ENCODE measurements around the gene LRRC10B. TPM values are rescaled to one million over a fixed set of nuclear protein-coding genes. Genes with fewer than 3 reads are reported as not detected.

The LRRC10B gene
- total RNA-seq, 4 donors from 2014 or later = 0.22 to 3.0 (median 0.66) TPM

DNA sequence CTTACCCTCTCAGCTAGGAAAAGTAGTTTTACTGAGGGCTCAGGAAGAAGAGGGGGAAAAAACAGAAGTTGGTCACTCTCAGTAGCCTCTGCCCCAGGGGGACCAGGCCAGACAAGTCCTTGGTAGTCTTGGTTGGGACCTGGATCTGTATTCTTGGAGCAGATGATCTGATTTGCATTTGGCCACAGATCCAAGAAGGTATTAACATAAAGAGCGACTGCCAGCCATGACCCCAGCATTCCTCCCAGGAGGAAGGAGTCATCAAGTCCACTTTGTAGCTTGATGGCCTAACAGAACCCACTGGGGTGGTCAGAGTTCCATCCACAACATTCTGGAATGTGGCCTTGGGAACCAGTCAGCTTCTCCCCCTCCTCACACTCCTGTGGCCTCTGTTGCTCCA is 6.0 kb upstream of the LRRC10B start:
- TF ChIP-seq POLR2A (IDR thresholded peaks at IDR 0.05) = no peak
- TF ChIP-seq, protein P1, sequence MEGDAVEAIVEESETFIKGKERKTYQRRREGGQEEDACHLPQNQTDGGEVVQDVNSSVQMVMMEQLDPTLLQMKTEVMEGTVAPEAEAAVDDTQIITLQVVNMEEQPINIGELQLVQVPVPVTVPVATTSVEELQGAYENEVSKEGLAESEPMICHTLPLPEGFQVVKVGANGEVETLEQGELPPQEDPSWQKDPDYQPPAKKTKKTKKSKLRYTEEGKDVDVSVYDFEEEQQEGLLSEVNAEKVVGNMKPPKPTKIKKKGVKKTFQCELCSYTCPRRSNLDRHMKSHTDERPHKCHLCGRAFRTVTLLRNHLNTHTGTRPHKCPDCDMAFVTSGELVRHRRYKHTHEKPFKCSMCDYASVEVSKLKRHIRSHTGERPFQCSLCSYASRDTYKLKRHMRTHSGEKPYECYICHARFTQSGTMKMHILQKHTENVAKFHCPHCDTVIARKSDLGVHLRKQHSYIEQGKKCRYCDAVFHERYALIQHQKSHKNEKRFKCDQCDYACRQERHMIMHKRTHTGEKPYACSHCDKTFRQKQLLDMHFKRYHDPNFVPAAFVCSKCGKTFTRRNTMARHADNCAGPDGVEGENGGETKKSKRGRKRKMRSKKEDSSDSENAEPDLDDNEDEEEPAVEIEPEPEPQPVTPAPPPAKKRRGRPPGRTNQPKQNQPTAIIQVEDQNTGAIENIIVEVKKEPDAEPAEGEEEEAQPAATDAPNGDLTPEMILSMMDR (IDR thresholded peaks at IDR 0.05) = no peak
- WGBS, 2 donors = 100% methylated on average over 1 of the region's 1 CpG

DNA sequence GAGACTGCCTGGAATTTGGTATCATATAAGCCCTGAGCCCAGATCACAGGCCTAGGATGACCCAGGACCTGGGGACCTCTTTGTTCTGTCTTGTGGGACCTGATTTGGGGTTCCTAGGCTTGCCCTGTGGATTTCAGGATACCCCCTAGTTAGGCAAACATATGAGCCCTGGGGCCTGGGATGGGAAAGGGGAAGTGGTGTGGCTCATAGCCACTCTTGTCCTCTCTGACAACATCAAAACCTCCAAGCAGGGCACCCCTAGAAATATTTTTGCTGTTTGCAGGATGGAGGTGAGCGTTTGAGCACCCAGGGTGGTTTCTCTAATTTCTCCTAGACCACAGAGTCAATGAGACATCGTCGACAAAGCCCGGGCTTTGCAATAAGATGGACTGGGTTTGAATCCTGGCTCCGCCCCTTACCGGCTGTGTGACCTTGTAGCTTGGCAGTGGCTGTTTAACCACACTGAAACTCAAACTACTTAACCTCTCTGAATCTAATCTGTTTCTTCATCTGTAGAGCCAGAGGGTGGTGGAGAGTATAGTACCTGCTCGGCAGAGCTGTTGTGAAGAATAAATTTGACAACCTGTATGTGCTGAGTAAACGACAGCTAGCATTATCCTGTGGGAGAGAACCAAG is 5.3 kb upstream of the LRRC10B start:
- no peak overlapping the region for H3K27ac ChIP-seq
- peaks cover 1 to 5% of the 10 kb centered on the region in 2 donors for H3K4me1 ChIP-seq
- no peak for DNase-seq
- intact Hi-C loops (cut with DNase I) = no loop called here
- TF ChIP-seq, protein P1 (IDR thresholded peaks at IDR 0.05) = no peak
- TF ChIP-seq POLR2A (IDR thresholded peaks at IDR 0.05) = no peak
- WGBS, 2 donors = 72 to 88% methylated on average over 8 of the region's 8 CpGs
- H3K27me3 ChIP-seq = peaks cover 5% of the 10 kb centered on the region
- H3K36me3 ChIP-seq = no peaks in the 10 kb centered on the region
- H3K9me3 ChIP-seq = no peaks in the 10 kb centered on the region
- no peak overlapping the region for H3K4me3 ChIP-seq (replicated peaks in 1 of 3)

More for the DNA sequence above, 6.0 kb upstream of the LRRC10B start:
- H3K4me1 ChIP-seq = no peaks in the 10 kb centered on the region
- no peaks in the 10 kb centered on the region for H3K36me3 ChIP-seq
- intact Hi-C loops (cut with DNase I) = no loop called here
- H3K27ac ChIP-seq = no peak overlapping the region
- H3K9me3 ChIP-seq = no peaks in the 10 kb centered on the region
- no peak for DNase-seq
- H3K4me3 ChIP-seq (replicated peaks in 1 of 3) = no peak overlapping the region
- no peaks in the 10 kb centered on the region for H3K27me3 ChIP-seq

DNA sequence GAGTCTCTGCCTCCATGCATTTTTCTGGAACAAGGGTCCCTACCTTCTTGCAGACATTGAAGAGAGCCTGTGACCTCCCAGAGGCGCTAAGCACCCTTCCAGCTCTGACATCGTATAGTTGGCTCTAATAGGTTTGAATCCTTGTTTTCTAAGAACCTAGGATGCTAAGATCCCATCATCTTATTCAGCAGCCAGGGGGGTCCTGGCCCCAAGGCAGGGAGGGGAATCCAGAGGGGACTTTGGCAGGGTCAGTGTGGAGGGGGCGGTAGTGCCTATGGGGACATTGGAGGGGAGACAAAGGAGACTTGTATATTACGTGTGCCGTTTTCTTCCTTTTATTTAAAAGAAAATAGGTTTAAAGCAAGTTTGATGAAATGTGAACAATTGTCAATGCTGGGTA is 3.4 kb upstream of the LRRC10B start:
- no peaks in the 10 kb centered on the region for H3K36me3 ChIP-seq
- H3K4me1 ChIP-seq = peaks cover 13 to 20% of the 10 kb centered on the region in 2 donors
- H3K9me3 ChIP-seq = no peaks in the 10 kb centered on the region
- intact Hi-C loops (cut with DNase I) = no loop called here
- no peak overlapping the region for H3K4me3 ChIP-seq (replicated peaks in 1 of 3)
- H3K27ac ChIP-seq = no peak overlapping the region
- WGBS, 2 donors = 89 to 92% methylated on average over 5 of the region's 5 CpGs
- H3K27me3 ChIP-seq = peaks cover 13% of the 10 kb centered on the region
- no peak for DNase-seq
- TF ChIP-seq, protein P1 (IDR thresholded peaks at IDR 0.05) = no peak
- TF ChIP-seq POLR2A (IDR thresholded peaks at IDR 0.05) = no peak

DNA sequence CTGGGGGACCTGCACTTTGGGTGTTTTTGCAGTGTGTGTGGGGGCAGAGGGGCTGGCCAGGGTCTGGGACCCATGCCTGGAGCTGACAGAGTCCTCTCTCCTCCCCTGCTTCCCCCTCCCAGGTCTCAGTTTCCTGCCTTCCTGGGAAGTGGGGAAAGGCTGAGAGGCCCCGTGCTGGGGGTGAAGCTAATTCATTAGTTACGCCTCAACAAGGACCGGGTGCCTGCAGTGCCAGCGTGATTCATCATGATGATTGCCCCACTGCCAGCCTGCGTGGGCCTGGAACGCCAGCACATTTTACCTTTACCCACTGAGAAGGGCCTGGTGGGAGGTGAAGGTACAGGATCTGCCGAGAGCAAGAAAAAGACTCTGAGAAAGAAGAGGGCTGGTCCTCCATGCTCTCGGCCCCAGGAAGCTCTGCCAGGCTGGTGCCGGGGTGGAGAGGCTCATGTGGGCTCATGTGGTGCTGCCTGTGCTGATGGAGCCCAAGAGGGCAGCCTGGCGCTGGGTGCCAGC is 2.9 kb upstream of the LRRC10B start:
- H3K36me3 ChIP-seq = no peaks in the 10 kb centered on the region
- intact Hi-C loops (cut with DNase I) = no loop called here
- 59 to 64% methylated on average over 10 of the region's 10 CpGs for WGBS, 2 donors
- TF ChIP-seq, protein P1 (IDR thresholded peaks at IDR 0.05) = no peak
- TF ChIP-seq POLR2A (IDR thresholded peaks at IDR 0.05) = no peak
- H3K27ac ChIP-seq = no peak overlapping the region
- H3K27me3 ChIP-seq = peaks cover 13% of the 10 kb centered on the region
- H3K4me1 ChIP-seq = peaks cover 13 to 20% of the 10 kb centered on the region in 2 donors
- no peaks in the 10 kb centered on the region for H3K9me3 ChIP-seq
- H3K4me3 ChIP-seq (replicated peaks in 1 of 3) = no peak overlapping the region
- DNase-seq = no peak

DNA sequence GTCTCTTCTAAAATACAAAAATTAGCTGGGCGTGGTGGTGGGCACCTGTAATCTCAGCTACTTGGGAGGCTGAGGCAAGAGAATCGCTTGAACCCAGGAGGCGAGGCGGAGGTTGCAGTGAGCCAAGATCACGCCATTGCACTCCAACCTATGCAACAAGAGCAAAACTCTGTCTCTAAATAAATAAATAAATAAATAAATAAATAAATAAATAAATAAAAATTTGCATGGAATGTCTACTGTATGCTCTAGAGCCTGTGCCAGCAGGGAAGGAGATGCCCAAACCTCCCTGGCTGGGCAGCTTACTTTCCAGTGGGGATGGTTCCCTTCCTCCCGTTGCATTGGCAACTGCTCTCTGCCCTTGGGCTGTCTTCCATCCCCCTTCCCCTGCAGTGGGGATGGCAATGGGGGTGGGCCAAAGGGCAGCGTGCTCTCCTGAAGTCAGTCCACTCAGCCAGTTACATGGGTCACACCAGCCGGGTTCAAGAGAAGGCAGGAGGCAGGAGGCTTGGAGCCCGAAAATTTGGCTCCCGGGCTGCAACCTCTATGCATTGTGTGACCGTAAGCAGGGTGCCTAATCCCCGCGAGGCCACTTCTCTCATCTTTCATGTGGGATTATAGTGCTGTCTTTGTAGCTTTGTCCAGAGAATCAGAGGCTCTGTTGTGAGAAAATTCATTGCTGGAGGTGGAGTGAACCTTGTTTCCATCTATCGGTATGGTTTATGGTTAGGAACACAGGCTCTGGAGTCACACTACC is 1.4 kb upstream of the LRRC10B start:
- WGBS, 2 donors = 73 to 74% methylated on average over 12 to 14 of the region's 14 CpGs

More for the DNA sequence above, 1.4 kb upstream of the LRRC10B start:
- Histone ChIP-seq H3K27ac (no peak overlapping the region), H3K36me3 (no peaks in the 10 kb centered on the region), H3K27me3 (peaks cover 13% of the 10 kb centered on the region), H3K9me3 (no peaks in the 10 kb centered on the region), H3K4me3 (replicated peaks in 1 of 3) (no peak overlapping the region), H3K4me1 (peaks cover 13 to 20% of the 10 kb centered on the region in 2 donors)
- no peak for TF ChIP-seq POLR2A (IDR thresholded peaks at IDR 0.05)
- TF ChIP-seq, protein P1 (IDR thresholded peaks at IDR 0.05) = no peak
- intact Hi-C loops (cut with DNase I) = no loop called here
- DNase-seq = no peak

All from thyroid gland (tissue), 4 donors.